ENCODE measurements around the gene LMF2. TPM values are rescaled to one million over a fixed set of nuclear protein-coding genes. Genes with fewer than 3 reads are reported as not detected.

Gene LMF2
- total RNA-seq, 1 experiment from 2014 or later = 54.2 TPM

DNA sequence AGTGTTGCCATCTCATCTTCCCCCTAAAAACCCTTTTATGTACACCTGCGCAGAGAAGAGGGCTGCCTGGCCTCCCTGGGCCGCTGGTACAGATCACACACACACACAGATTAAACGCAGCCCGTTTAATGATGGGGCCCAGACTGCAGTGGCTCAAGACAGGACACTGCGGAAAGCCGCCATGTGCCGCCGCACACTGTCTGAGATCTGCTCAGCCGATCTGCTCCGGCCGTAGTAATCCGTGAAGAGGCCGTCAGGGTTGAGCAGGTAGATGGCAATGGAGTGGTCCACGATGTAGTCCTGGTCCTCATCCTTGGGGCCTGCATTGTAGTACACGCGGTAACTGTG lies 15.9 kb upstream of the LMF2 start:
- no peaks in the 10 kb centered on the region for H3K27me3 ChIP-seq (ENCODE audit: control insufficient read depth, insufficient read depth, low read length)
- H3K4me1 ChIP-seq (ENCODE audit: control insufficient read depth, insufficient read depth, low read length) = peaks cover 4% of the 10 kb centered on the region; the same call in 1 of the 2 replicates
- no peak for TF ChIP-seq TCF7L2 (IDR thresholded peaks at IDR 0.05; ENCODE audit: low read depth, low read length)
- ATAC-seq (no peak), DNase-seq (ENCODE audit: low read depth, low spot score) (no peak)
- ChIA-PET CTCF (no interaction called here), POLR2A (no interaction called here)
- no TSS peak for BruUV-seq (replicated peaks)
- in situ Hi-C loops (cut with HindIII; ENCODE audit: low pct_unique_long_range_greater_than_20kb, low sequenced_read_pairs) = no loop called here
- no peak overlapping the region for H3K4me3 ChIP-seq (ENCODE audit: low read depth in 2 of 2, low read length in 2 of 2)
- intact Hi-C loops (cut with micrococcal nuclease; ENCODE audit: unreplicated experiment) = no loop called here
- no peaks in the 10 kb centered on the region; the same call in 1 of the 2 replicates for H3K36me3 ChIP-seq (ENCODE audit: control insufficient read depth, insufficient read depth, low read length)
- H3K27ac ChIP-seq (ENCODE audit: low read length) = no peak overlapping the region
- no peaks in the 10 kb centered on the region for H3K9me3 ChIP-seq (ENCODE audit: control insufficient read depth, insufficient read depth, low read depth, low read length)

DNA sequence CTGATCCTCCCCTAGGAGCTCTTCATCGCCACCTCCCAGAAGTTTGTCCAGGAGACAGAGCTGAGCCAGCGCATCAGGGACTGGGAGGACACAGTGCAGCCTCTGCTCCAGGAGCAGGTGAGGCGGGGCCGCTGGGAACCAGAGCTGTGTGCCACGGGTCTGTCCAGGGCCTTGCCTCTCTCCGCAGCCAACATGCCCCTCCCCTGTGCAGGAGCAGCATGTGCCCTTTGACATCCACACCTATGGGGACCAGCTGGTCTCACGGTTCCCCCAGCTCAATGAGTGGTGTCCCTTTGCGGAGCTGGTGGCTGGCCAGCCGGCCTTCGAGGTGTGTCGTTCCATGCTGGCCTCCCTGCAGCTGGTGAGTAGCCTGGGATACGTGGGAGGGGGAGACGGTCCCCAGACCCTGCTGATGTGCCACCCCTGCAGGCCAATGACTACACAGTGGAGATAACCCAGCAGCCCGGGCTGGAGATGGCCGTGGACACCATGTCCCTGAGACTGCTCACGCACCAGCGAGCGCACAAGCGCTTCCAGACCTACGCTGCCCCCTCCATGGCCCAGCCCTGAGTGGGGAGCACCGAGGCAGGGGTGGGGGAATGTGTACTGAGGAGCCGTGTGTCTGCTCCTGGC lies 15.4 kb upstream of the LMF2 start:
- TF ChIP-seq, protein P1, sequence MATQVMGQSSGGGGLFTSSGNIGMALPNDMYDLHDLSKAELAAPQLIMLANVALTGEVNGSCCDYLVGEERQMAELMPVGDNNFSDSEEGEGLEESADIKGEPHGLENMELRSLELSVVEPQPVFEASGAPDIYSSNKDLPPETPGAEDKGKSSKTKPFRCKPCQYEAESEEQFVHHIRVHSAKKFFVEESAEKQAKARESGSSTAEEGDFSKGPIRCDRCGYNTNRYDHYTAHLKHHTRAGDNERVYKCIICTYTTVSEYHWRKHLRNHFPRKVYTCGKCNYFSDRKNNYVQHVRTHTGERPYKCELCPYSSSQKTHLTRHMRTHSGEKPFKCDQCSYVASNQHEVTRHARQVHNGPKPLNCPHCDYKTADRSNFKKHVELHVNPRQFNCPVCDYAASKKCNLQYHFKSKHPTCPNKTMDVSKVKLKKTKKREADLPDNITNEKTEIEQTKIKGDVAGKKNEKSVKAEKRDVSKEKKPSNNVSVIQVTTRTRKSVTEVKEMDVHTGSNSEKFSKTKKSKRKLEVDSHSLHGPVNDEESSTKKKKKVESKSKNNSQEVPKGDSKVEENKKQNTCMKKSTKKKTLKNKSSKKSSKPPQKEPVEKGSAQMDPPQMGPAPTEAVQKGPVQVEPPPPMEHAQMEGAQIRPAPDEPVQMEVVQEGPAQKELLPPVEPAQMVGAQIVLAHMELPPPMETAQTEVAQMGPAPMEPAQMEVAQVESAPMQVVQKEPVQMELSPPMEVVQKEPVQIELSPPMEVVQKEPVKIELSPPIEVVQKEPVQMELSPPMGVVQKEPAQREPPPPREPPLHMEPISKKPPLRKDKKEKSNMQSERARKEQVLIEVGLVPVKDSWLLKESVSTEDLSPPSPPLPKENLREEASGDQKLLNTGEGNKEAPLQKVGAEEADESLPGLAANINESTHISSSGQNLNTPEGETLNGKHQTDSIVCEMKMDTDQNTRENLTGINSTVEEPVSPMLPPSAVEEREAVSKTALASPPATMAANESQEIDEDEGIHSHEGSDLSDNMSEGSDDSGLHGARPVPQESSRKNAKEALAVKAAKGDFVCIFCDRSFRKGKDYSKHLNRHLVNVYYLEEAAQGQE (IDR thresholded peaks at IDR 0.05; ENCODE audit: insufficient read depth in 1 of 2, low read depth in 2 of 2, low read length in 1 of 2) = no peak
- TF ChIP-seq POLR2AphosphoS5 (IDR thresholded peaks at IDR 0.05; ENCODE audit: low read depth, low read length) (no peak), SIN3A (IDR thresholded peaks at IDR 0.05; ENCODE audit: borderline replicate concordance, insufficient read depth, low read depth, low read length) (no peak), TCF7L2 (IDR thresholded peaks at IDR 0.05; ENCODE audit: low read depth, low read length) (no peak)
- TF ChIP-seq, protein P2, sequence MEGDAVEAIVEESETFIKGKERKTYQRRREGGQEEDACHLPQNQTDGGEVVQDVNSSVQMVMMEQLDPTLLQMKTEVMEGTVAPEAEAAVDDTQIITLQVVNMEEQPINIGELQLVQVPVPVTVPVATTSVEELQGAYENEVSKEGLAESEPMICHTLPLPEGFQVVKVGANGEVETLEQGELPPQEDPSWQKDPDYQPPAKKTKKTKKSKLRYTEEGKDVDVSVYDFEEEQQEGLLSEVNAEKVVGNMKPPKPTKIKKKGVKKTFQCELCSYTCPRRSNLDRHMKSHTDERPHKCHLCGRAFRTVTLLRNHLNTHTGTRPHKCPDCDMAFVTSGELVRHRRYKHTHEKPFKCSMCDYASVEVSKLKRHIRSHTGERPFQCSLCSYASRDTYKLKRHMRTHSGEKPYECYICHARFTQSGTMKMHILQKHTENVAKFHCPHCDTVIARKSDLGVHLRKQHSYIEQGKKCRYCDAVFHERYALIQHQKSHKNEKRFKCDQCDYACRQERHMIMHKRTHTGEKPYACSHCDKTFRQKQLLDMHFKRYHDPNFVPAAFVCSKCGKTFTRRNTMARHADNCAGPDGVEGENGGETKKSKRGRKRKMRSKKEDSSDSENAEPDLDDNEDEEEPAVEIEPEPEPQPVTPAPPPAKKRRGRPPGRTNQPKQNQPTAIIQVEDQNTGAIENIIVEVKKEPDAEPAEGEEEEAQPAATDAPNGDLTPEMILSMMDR (IDR thresholded peaks at IDR 0.05) = no peak
- ChIA-PET POLR2A (interaction anchor here (0.6 kb wide), 1 partner anchor 15 kb away, joined by 3 read pairs; the partner anchor contains the start of gene NCAPH2), CTCF (interaction anchor here (0.5 kb wide), 1 partner anchor 13 kb away, joined by 3 read pairs; no protein-coding TSS in a partner anchor)
- H3K9me3 ChIP-seq (ENCODE audit: control insufficient read depth, insufficient read depth, low read depth, low read length) = no peaks in the 10 kb centered on the region
- no peak overlapping the region for H3K27ac ChIP-seq (ENCODE audit: low read length)
- H3K27me3 ChIP-seq (ENCODE audit: control insufficient read depth, insufficient read depth, low read length) = no peaks in the 10 kb centered on the region
- no peak for ATAC-seq
- H3K36me3 ChIP-seq (ENCODE audit: control insufficient read depth, insufficient read depth, low read length) = no peaks in the 10 kb centered on the region; the same call in 1 of the 2 replicates
- no peak overlapping the region for H3K4me3 ChIP-seq (ENCODE audit: low read depth in 2 of 2, low read length in 2 of 2)
- in situ Hi-C loops (cut with HindIII; ENCODE audit: low pct_unique_long_range_greater_than_20kb, low sequenced_read_pairs) (no loop called here), intact Hi-C loops (cut with micrococcal nuclease; ENCODE audit: unreplicated experiment) (no loop called here)
- no peak for DNase-seq (ENCODE audit: low read depth, low spot score)
- peaks cover 4% of the 10 kb centered on the region; the same call in 1 of the 2 replicates for H3K4me1 ChIP-seq (ENCODE audit: control insufficient read depth, insufficient read depth, low read length)
- no TSS peak for BruUV-seq (replicated peaks)

DNA sequence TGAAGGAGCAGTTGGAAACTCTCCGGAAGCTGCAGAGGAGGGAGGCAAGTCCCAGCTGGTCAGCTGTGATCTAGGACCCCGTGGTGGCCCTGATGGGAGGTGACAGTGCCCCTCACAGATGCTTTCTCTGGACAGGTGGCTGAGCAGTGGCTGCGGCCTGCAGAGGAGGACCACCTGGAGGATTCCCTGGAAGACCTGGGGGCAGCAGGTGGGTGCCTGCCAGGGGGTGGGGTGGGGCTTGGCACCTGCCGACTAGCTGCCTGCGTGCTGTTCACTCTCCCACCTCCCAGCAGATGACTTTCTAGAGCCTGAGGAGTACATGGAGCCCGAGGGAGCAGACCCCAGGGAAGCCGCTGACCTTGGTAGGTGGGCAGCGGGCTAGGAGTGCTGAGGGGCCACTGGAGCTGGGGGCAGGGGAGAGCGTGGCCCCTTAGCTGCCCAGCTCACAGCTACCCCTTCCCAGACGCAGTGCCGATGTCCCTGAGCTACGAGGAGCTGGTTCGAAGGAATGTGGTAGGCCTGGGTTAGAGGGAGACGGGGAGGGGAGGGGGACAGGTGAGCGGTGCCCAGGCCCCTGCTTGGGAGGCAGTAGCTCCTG lies 14.8 kb upstream of the LMF2 start:
- ATAC-seq (no peak), DNase-seq (ENCODE audit: low read depth, low spot score) (no peak)
- Histone ChIP-seq H3K27ac (ENCODE audit: low read length) (no peak overlapping the region), H3K4me1 (ENCODE audit: control insufficient read depth, insufficient read depth, low read length) (peaks cover 3% of the 10 kb centered on the region; the same call in 1 of the 2 replicates), H3K27me3 (ENCODE audit: control insufficient read depth, insufficient read depth, low read length) (no peaks in the 10 kb centered on the region), H3K4me3 (ENCODE audit: low read depth in 2 of 2, low read length in 2 of 2) (no peak overlapping the region), H3K9me3 (ENCODE audit: control insufficient read depth, insufficient read depth, low read depth, low read length) (no peaks in the 10 kb centered on the region), H3K36me3 (ENCODE audit: control insufficient read depth, insufficient read depth, low read length) (no peaks in the 10 kb centered on the region; the same call in 1 of the 2 replicates)
- in situ Hi-C loops (cut with HindIII; ENCODE audit: low pct_unique_long_range_greater_than_20kb, low sequenced_read_pairs) = no loop called here
- intact Hi-C loops (cut with micrococcal nuclease; ENCODE audit: unreplicated experiment) = no loop called here
- no TSS peak for BruUV-seq (replicated peaks)
- ChIA-PET POLR2A (interaction anchor here (0.6 kb wide), 2 partner anchors 14 to 64 kb away, joined by 3 to 10 read pairs; partner anchors contain the start of gene NCAPH2), CTCF (interaction anchor here (0.5 to 0.6 kb wide), 2 partner anchors 13 to 41 kb away, joined by 3 read pairs; partner anchors contain the start of gene SYCE3)
- no peak for TF ChIP-seq SIN3A (IDR thresholded peaks at IDR 0.05; ENCODE audit: borderline replicate concordance, insufficient read depth, low read depth, low read length)
- TF ChIP-seq, protein P1 (IDR thresholded peaks at IDR 0.05; ENCODE audit: insufficient read depth in 1 of 2, low read depth in 2 of 2, low read length in 1 of 2) = no peak
- no peak for TF ChIP-seq POLR2AphosphoS5 (IDR thresholded peaks at IDR 0.05; ENCODE audit: low read depth, low read length)
- no peak for TF ChIP-seq TCF7L2 (IDR thresholded peaks at IDR 0.05; ENCODE audit: low read depth, low read length)
- TF ChIP-seq, protein P2 (IDR thresholded peaks at IDR 0.05) = no peak
